ENCODE data around the gene ATP6V1A. TPM values are rescaled to one million over a fixed set of nuclear protein-coding genes. Genes with fewer than 3 reads are reported as not detected.

ATP6V1A gene
- total and polyA plus RNA-seq, 12 donors: 7.1 to 40.8 (median 18.6) TPM

- DNase-seq (no peak), ATAC-seq (no peak)
- H3K4me3 ChIP-seq: no peak overlapping the region
- no peaks in the 10 kb centered on the region for H3K9me3 ChIP-seq
- no peak for TF ChIP-seq CTCF (IDR thresholded peaks at IDR 0.05)
- H3K4me1 ChIP-seq: no peaks in the 10 kb centered on the region
- H3K27me3 ChIP-seq: no peaks in the 10 kb centered on the region
- WGBS, 2 donors: 49 to 54% methylated on average over 3 of the region's 3 CpGs
- H3K27ac ChIP-seq: no peak overlapping the region
- no peaks in the 10 kb centered on the region for H3K36me3 ChIP-seq
- intact Hi-C loops (cut with DNase I): no loop called here
Observed at GRCh38 chr3:113852506-113852905, 105.7 kb downstream of the ATP6V1A start.

Other genes starting within 250 kb of the ATP6V1A start
- gene SPICE1, start 231.9 kb upstream of the ATP6V1A start, total RNA-seq: 1 to 10 TPM; 2.8 to 7.9 (median 5.0) TPM
- 1 to 10 TPM; 1.7 to 2.3 TPM for gene SPICE1, start 231.9 kb upstream of the ATP6V1A start, polyA plus RNA-seq
- gene SIDT1, start 214.5 kb upstream of the ATP6V1A start, total RNA-seq: 1 to 10 TPM in 5 of 10 donors, under 1 TPM in 5; 0.55 to 2.4 (median 0.97) TPM
- under 1 TPM; 0.32 to 0.66 TPM for gene SIDT1, start 214.5 kb upstream of the ATP6V1A start, polyA plus RNA-seq
- gene USF3, start 50.4 kb upstream of the ATP6V1A start, total RNA-seq: 10 to 100 TPM; 12.5 to 21.2 (median 16.3) TPM
- 1 to 10 TPM; 3.3 to 7.1 TPM for gene USF3, start 50.4 kb upstream of the ATP6V1A start, polyA plus RNA-seq
- gene NAA50, start 786 bp upstream of the ATP6V1A start, total RNA-seq: 100 to 1,000 TPM in 1 of 10 donors, 10 to 100 TPM in 9; 63.3 to 108 (median 75.8) TPM
- 10 to 100 TPM in 1 of 2 donors, 1 to 10 TPM in 1; 9.9 to 57.2 TPM for gene NAA50, start 786 bp upstream of the ATP6V1A start, polyA plus RNA-seq
- 1 to 10 TPM in 8 of 10 donors, under 1 TPM in 2; 0.37 to 4.7 (median 1.2) TPM for gene GRAMD1C, start 91.8 kb downstream of the ATP6V1A start, total RNA-seq
- gene GRAMD1C, start 91.8 kb downstream of the ATP6V1A start, polyA plus RNA-seq: 1 to 10 TPM in 1 of 2 donors, under 1 TPM in 1; 0.49 to 1.5 TPM
- 1 to 10 TPM; 1.1 to 3.7 (median 2.4) TPM for gene ZDHHC23, start 201.0 kb downstream of the ATP6V1A start, total RNA-seq
- gene ZDHHC23, start 201.0 kb downstream of the ATP6V1A start, polyA plus RNA-seq: 1 to 10 TPM; 1.5 to 1.7 TPM

Data from heart right ventricle (tissue), 16 donors.